K562 (cell line): ENCODE measurements around the gene FAM219B. TPM values are rescaled to one million over a fixed set of nuclear protein-coding genes. Genes with fewer than 3 reads are reported as not detected.

Source experiments
- ATAC-seq: fragments of 200-7000 bp; cut with Tn5 transposase; 3 replicates; pipeline ENCODE4 v1.9.1; 2020; ENCODE audit warnings: moderate library complexity
- BruUV-seq: library from RNA; stranded (reverse); fragments of 400-500 nt; replicated peaks from 2 replicates; lab custom pipeline; 2021; lab: Mats Ljungman, UMichigan
- CTCF ChIA-PET: fragments of 300-600 bp; formaldehyde crosslinking; extraction: SDS; loops from one replicate; lab custom pipeline; 2021; ENCODE audit warnings: low intra/inter-chr PET ratio; lab: Yijun Ruan, JAX
- POLR2A ChIA-PET: fragments of 300-600, 350-650 bp; sonication (Branson Sonifier 250); formaldehyde crosslinking; extraction: SDS; loops from one replicate; lab custom pipeline; 2021; ENCODE audit warnings: antibody characterized with exemption, inconsistent platforms; lab: Yijun Ruan, JAX
- DNase-seq, 4 experiments: peaks; one replicate each; pipeline versions ENCODE4 v3.0.0 to v3.0.0-alpha.2; 2011 to 2018; ENCODE audit warnings: low spot score in 3 of 4, mixed read lengths in 3 of 4; ENCODE audit errors: extremely low read depth in 1 of 4
- FAIRE-seq: peaks from 2 replicates; lab custom pipeline; 2011; peaks lifted over from hg19 to GRCh38; lab: Jason Lieb, UNC
- H2AFZ ChIP-seq: 2 replicates; pipeline ENCODE4 v1.6.0; 2011; ENCODE audit warnings: low read depth, low read length, control low read depth, inconsistent platforms
- H3K27ac ChIP-seq: fragments of 200-600 bp; 3 replicates; pipeline ENCODE4 v1.8.0; 2011; ENCODE audit warnings: low read depth, mild to moderate bottlenecking, control low read depth, inconsistent platforms, low read length, moderate library complexity, mixed read lengths; ENCODE audit errors: extremely low read depth
- H3K27me3 ChIP-seq, 2 experiments: fragments of 300-600 bp in 1 of 2; 2 replicates in 1 of 2; 3 replicates in 1 of 2; pipeline versions ENCODE4 v1.6.0 to v1.8.0; 2011; ENCODE audit warnings: inconsistent platforms in 2 of 2, low read length in 2 of 2, mild to moderate bottlenecking in 1 of 2, mixed read lengths in 1 of 2, moderate library complexity in 1 of 2; ENCODE audit not compliant: control insufficient read depth in 2 of 2, insufficient read depth in 2 of 2
- H3K36me3 ChIP-seq: fragments of 300-600 bp; 3 replicates; pipeline ENCODE4 v1.8.0; 2011; ENCODE audit warnings: mild to moderate bottlenecking, low read length, inconsistent platforms; ENCODE audit not compliant: control insufficient read depth, insufficient read depth
- H3K4me1 ChIP-seq, 2 experiments: fragments of 200-600 bp in 1 of 2; replicated peaks in 1 of 2; 2 replicates in 1 of 2; 3 replicates in 1 of 2; pipeline versions ENCODE4 v1.5.1 to v1.8.0; 2011; ENCODE audit warnings: inconsistent platforms in 2 of 2, low read length in 2 of 2, mild to moderate bottlenecking in 1 of 2, mixed read lengths in 1 of 2, moderate library complexity in 1 of 2; ENCODE audit not compliant: control insufficient read depth in 2 of 2, insufficient read depth in 2 of 2
- H3K4me2 ChIP-seq: 2 replicates; pipeline ENCODE4 v1.6.1; 2011; ENCODE audit warnings: low read length, control low read depth, inconsistent platforms, mixed read lengths; ENCODE audit not compliant: insufficient read depth
- H3K4me3 ChIP-seq: fragments of 200-600 bp; sonication (generic), shearing (Covaris generic); 2 replicates; pipeline ENCODE4 v1.5.1; 2016; ENCODE audit warnings: control low read depth, inconsistent platforms
- H3K79me2 ChIP-seq: fragments of 200-600 bp; 3 replicates; pipeline ENCODE4 v1.8.0; 2011; ENCODE audit warnings: low read length, inconsistent platforms; ENCODE audit not compliant: control insufficient read depth, insufficient read depth
- H3K9ac ChIP-seq, 2 experiments: 2 replicates each; pipeline versions ENCODE4 v1.6.0 to v1.6.1; 2011; ENCODE audit warnings: low read depth in 2 of 2, low read length in 2 of 2, control low read depth in 1 of 2, inconsistent platforms in 1 of 2, mild to moderate bottlenecking in 1 of 2, mixed read lengths in 1 of 2; ENCODE audit not compliant: insufficient read depth in 1 of 2
- H3K9me1 ChIP-seq: one replicate; pipeline ENCODE4 v1.6.0; 2011; ENCODE audit warnings: inconsistent platforms, mild to moderate bottlenecking, low read length, moderate library complexity; ENCODE audit not compliant: control insufficient read depth, insufficient read depth
- H3K9me3 ChIP-seq: replicated peaks from 2 replicates; pipeline ENCODE4 v1.5.1; 2011; ENCODE audit warnings: low read depth, low read length, inconsistent platforms; ENCODE audit not compliant: control insufficient read depth, insufficient read depth
- H4K20me1 ChIP-seq: replicated peaks from 2 replicates; pipeline ENCODE4 v1.6.1; 2011; ENCODE audit warnings: low read length, inconsistent platforms, mixed read lengths; ENCODE audit not compliant: control insufficient read depth, insufficient read depth
- HNRNPLL ChIP-seq: fragments of 200-400 bp; formaldehyde crosslinking; IDR thresholded peaks from 2 replicates; pipeline ENCODE4 v1.6.1; 2017; ENCODE audit warnings: low read length, low read depth, mild to moderate bottlenecking; ENCODE audit not compliant: poor library complexity, severe bottlenecking
- LCOR ChIP-seq: sonication (generic); formaldehyde crosslinking; IDR thresholded peaks from 2 replicates; pipeline ENCODE4 v1.8.0; 2022; ENCODE audit warnings: mild to moderate bottlenecking, missing genetic modification reagents
- MAFF ChIP-seq: IDR thresholded peaks from 2 replicates; pipeline ENCODE4 v1.6.1; 2012; ENCODE audit warnings: low read length, improper control_type of control experiment
- MCM7 ChIP-seq, 2 experiments: fragments of 450-650 bp; IDR thresholded peaks; 2 replicates each; pipeline ENCODE4 v1.6.1; 2016 to 2018
- PREB ChIP-seq: sonication (generic); formaldehyde crosslinking; IDR thresholded peaks from 2 replicates; pipeline ENCODE4 v1.8.1; 2023; ENCODE audit warnings: mild to moderate bottlenecking, missing genetic modification reagents
- RBM14 ChIP-seq: fragments of 200-400 bp; formaldehyde crosslinking; IDR thresholded peaks from 2 replicates; pipeline ENCODE4 v1.6.1; 2018; ENCODE audit warnings: low read depth, mild to moderate bottlenecking, low read length, moderate library complexity, borderline replicate concordance; ENCODE audit not compliant: insufficient read depth
- SMAD2 ChIP-seq: fragments of 150-350 bp; IDR thresholded peaks from 2 replicates; pipeline ENCODE4 v1.6.1; 2014; ENCODE audit warnings: low read depth, mild to moderate bottlenecking, low read length
- SMAD4 ChIP-seq: fragments of 250-450 bp; sonication (Bioruptor Pico); conservative IDR thresholded peaks from 2 replicates; pipeline ENCODE4 v1.8.0; 2021; ENCODE audit warnings: inconsistent platforms, mild to moderate bottlenecking, moderate library complexity
- TARDBP ChIP-seq: fragments of 450-650 bp; IDR thresholded peaks from 2 replicates; pipeline ENCODE4 v1.6.1; 2016
- THAP12 ChIP-seq: fragments of 250-450 bp; sonication (Bioruptor Pico); IDR thresholded peaks from 2 replicates; pipeline ENCODE4 v1.9.0; 2021; ENCODE audit warnings: mild to moderate bottlenecking, inconsistent platforms
- VEZF1 ChIP-seq: fragments of 200-800 bp; sonication (Bioruptor generic); IDR thresholded peaks from 2 replicates; pipeline ENCODE4 v1.6.1; 2017; ENCODE audit warnings: missing genetic modification characterization, missing compliant biosample characterization
- ZNF583 ChIP-seq: fragments of 250-450 bp; sonication (Bioruptor Pico); IDR thresholded peaks from 2 replicates; pipeline ENCODE4 v1.4.0; 2020
- ZNF639 ChIP-seq, 2 experiments: fragments of 200-800 bp in 1 of 2; sonication (Bioruptor generic) in 1 of 2; sonication (generic) in 1 of 2; formaldehyde crosslinking in 1 of 2; IDR thresholded peaks in 1 of 2; conservative IDR thresholded peaks in 1 of 2; 2 replicates each; pipeline versions ENCODE4 v1.5.0 to v1.6.1; 2016 to 2020; ENCODE audit warnings: missing compliant biosample characterization in 1 of 2, missing genetic modification characterization in 1 of 2, missing genetic modification reagents in 1 of 2
- WGBS: fragments of 100-300 bp; shearing (Covaris generic); methylation state at CpG from one replicate; pipeline ENCODE4 v1.1.6; 2016; ENCODE audit warnings: low coverage, mixed read lengths; ENCODE audit not compliant: insufficient coverage; ENCODE audit errors: missing lambda C conversion rate; 5-methylcytosine and 5-hydroxymethylcytosine counted together
- in situ Hi-C: fragments of 300-500 bp; cut with MboI; formaldehyde crosslinking; loops from 4 replicates; pipeline ENCODE4 v1.15.0; 2018; ENCODE audit warnings: inconsistent platforms, mixed read lengths
- intact Hi-C: fragments of 100-400 bp; cut with micrococcal nuclease; formaldehyde crosslinking; loops from 2 replicates; pipeline ENCODE4 v1.14.2; 2022
- polyA plus RNA-seq, 8 experiments: library from polyadenylated mRNA; depleted of rRNA in 4 of 8; stranded (reverse) in 5 of 8; unstranded in 3 of 8; fragments of >200 nt; fragmentation: Nextera tagmentation in 2 of 8; fragmentation: Illumina TruSeq in 1 of 8; extraction: Ambion mirVana in 2 of 8; extraction: Trizol in 1 of 8; gene quantifications; 2 replicates each; pipeline versions ENCODE4 v1.2.1 to v1.2.3, GENCODE V29; 2011 to 2014; ENCODE audit warnings: inconsistent platforms in 1 of 8, missing spikeins in 1 of 8
- total RNA-seq, 7 experiments: library from RNA; depleted of rRNA in 6 of 7; stranded (reverse); fragments of >200 nt in 6 of 7; fragmentation: Illumina TruSeq in 2 of 7; extraction: Trizol in 2 of 7; gene quantifications; 2 replicates each; pipeline versions ENCODE4 v1.2.1 to v1.2.3, GENCODE V29; 2011 to 2021; ENCODE audit warnings: low replicate concordance in 1 of 7

FAM219B gene
- total and polyA plus RNA-seq, 9 of the 15 experiments (the other 6 are each of a cell fraction or from before 2014, with no cell fraction given): 6.8 to 50.4 (median 29.4) TPM

GRCh38 chr15:74924525-74924924, 17.9 kb upstream of the FAM219B start (continued):
- TF ChIP-seq MCM7 (IDR thresholded peaks at IDR 0.05) (no peak), MAFF (no peak), VEZF1 (CRISPR knock-in tag) (no peak)
- TF ChIP-seq, all 486 proteins: peak for 0

- CTCF ChIA-PET: no interaction called here
- H3K9ac ChIP-seq: peak overlapping the region in 1 of 2 experiments; percentile 52; a peak in 1 of 4 replicates
- no peak overlapping the region for H3K4me3 ChIP-seq
- H3K9me1 ChIP-seq: no peaks in the 10 kb centered on the region
- no TSS peak for BruUV-seq
- intact Hi-C loops: no loop called here
- POLR2A ChIA-PET: interaction anchor here (1.2 to 1.9 kb wide), 4 partner anchors 8 to 18 kb away, joined by 5 to 14 read pairs (median 7); partner anchors contain the start of gene COX5A
- H3K9me3 ChIP-seq: no peaks in the 10 kb centered on the region
- no peak overlapping the region for H3K27ac ChIP-seq
- H3K27me3 ChIP-seq: no peaks in the 10 kb centered on the region
- H3K79me2 ChIP-seq: no peaks in the 10 kb centered on the region
- H3K4me1 ChIP-seq: no peaks in the 10 kb centered on the region
- H2AFZ ChIP-seq: no peak overlapping the region
- TF ChIP-seq SMAD2: no peak
- TF ChIP-seq TARDBP: no peak
- no peak for TF ChIP-seq THAP12 (CRISPR knock-in tag)
- TF ChIP-seq ZNF639 (CRISPR knock-in tag; conservative IDR thresholded peaks at IDR 0.05 in 1 of 2, IDR thresholded peaks at IDR 0.05 in 1 of 2): no peak
- no peak for TF ChIP-seq LCOR (CRISPR knock-in tag)
- no peak for TF ChIP-seq ZNF583 (CRISPR knock-in tag)
- TF ChIP-seq SMAD4: no peak
- no peak for TF ChIP-seq RBM14
- TF ChIP-seq PREB: no peak
- TF ChIP-seq HNRNPLL: no peak
- FAIRE-seq (no peak), DNase-seq (no peak), ATAC-seq (no peak)
- 93% methylated on average over 8 of the region's 8 CpGs for WGBS
- H3K36me3 ChIP-seq: peaks cover 90% of the 10 kb centered on the region
- in situ Hi-C loops: no loop called here
- no peaks in the 10 kb centered on the region for H4K20me1 ChIP-seq
- H3K4me2 ChIP-seq: no peak overlapping the region
These were observed 13.8 kb upstream of the FAM219B start for GRCh38 chr15:74920456-74920855.
